ENCODE measurements around the gene KCNQ5.

KCNQ5 gene

GRCh38 chr6:73028124-73028766, 406.4 kb downstream of the KCNQ5 start:
- no peak for DNase-seq

GRCh38 chr6:73028893-73029450, 407.1 kb downstream of the KCNQ5 start:
- no peak for DNase-seq

- no peak for DNase-seq
Measured at GRCh38 chr6:73030257-73030656, 408.4 kb downstream of the KCNQ5 start.

- no peak for DNase-seq
Measured at GRCh38 chr6:73030791-73031782, 409.2 kb downstream of the KCNQ5 start.

- DNase-seq = no peak
Measured at GRCh38 chr6:73032586-73032985, 410.7 kb downstream of the KCNQ5 start.

GRCh38 chr6:73036689-73037088, 414.8 kb downstream of the KCNQ5 start:
- DNase-seq = no peak

GRCh38 chr6:73041051-73041450, 419.2 kb downstream of the KCNQ5 start:
- no peak for DNase-seq

GRCh38 chr6:73042892-73043291, 421.0 kb downstream of the KCNQ5 start:
- DNase-seq = no peak

GRCh38 chr6:73043446-73043845, 421.6 kb downstream of the KCNQ5 start:
- no peak for DNase-seq

GRCh38 chr6:73045609-73046008, 423.7 kb downstream of the KCNQ5 start:
- DNase-seq = no peak

- no peak for DNase-seq
Measured at GRCh38 chr6:73047801-73048200, 425.9 kb downstream of the KCNQ5 start.

- DNase-seq = no peak
Measured at GRCh38 chr6:73049971-73050594, 428.2 kb downstream of the KCNQ5 start.

- no peak for DNase-seq
Measured at GRCh38 chr6:73050706-73051105, 428.8 kb downstream of the KCNQ5 start.

- DNase-seq = no peak
Measured at GRCh38 chr6:73051147-73051546, 429.3 kb downstream of the KCNQ5 start.

GRCh38 chr6:73054958-73055357, 433.1 kb downstream of the KCNQ5 start:
- DNase-seq = no peak

- DNase-seq = no peak
Measured at GRCh38 chr6:73058736-73059135, 436.9 kb downstream of the KCNQ5 start.

- DNase-seq = no peak
Measured at GRCh38 chr6:73062130-73062529, 440.3 kb downstream of the KCNQ5 start.

- DNase-seq = no peak
Measured at GRCh38 chr6:73062837-73063236, 441.0 kb downstream of the KCNQ5 start.

GRCh38 chr6:73064266-73064665, 442.4 kb downstream of the KCNQ5 start:
- DNase-seq = no peak

GRCh38 chr6:73073238-73073637, 451.4 kb downstream of the KCNQ5 start:
- no peak for DNase-seq

- no peak for DNase-seq
Measured at GRCh38 chr6:73074175-73074574, 452.3 kb downstream of the KCNQ5 start.

GRCh38 chr6:73076211-73076954, 454.5 kb downstream of the KCNQ5 start:
- no peak for DNase-seq
